HepG2 (cell line): Measurements from ENCODE around the gene PRM2. TPM values are rescaled to one million over a fixed set of nuclear protein-coding genes. Genes with fewer than 3 reads are reported as not detected.

Source experiments
- HES4 ChIP-seq: sonication (generic); formaldehyde crosslinking; IDR thresholded peaks from 2 replicates; pipeline ENCODE4 v1.9.0; 2021; ENCODE audit warnings: mild to moderate bottlenecking, missing genetic modification reagents, borderline replicate concordance
- RFX3 ChIP-seq: IDR thresholded peaks from 2 replicates; pipeline ENCODE4 v1.6.1; 2016; ENCODE audit warnings: missing biosample characterization, missing genetic modification reagents
- TARDBP ChIP-seq: sonication (generic); formaldehyde crosslinking; IDR thresholded peaks from 2 replicates; pipeline ENCODE4 v1.8.0; 2022; ENCODE audit warnings: mild to moderate bottlenecking, missing genetic modification reagents
- ZNF552 ChIP-seq: sonication (generic); formaldehyde crosslinking; IDR thresholded peaks from 2 replicates; pipeline ENCODE4 v1.9.0; 2022; ENCODE audit warnings: missing genetic modification reagents, mild to moderate bottlenecking, borderline replicate concordance
- ZSCAN20 ChIP-seq: sonication (generic); formaldehyde crosslinking; IDR thresholded peaks from 2 replicates; pipeline ENCODE4 v1.4.0; 2020; ENCODE audit warnings: missing genetic modification reagents, mild to moderate bottlenecking, borderline replicate concordance
- ZSCAN25 ChIP-seq: sonication (generic); formaldehyde crosslinking; IDR thresholded peaks from 2 replicates; pipeline ENCODE4 v1.8.0; 2022; ENCODE audit warnings: mild to moderate bottlenecking, missing genetic modification reagents
- polyA plus RNA-seq, 8 experiments: library from polyadenylated mRNA; depleted of rRNA in 3 of 8; stranded (reverse) in 7 of 8; unstranded in 1 of 8; fragments of >200 nt; fragmentation: Illumina TruSeq in 4 of 8; extraction: Trizol in 4 of 8; gene quantifications; 2 replicates each; pipeline versions ENCODE4 v1.2.1 to v1.2.3, GENCODE V29; 2011 to 2016; ENCODE audit warnings: low read depth in 4 of 8, missing spikeins in 1 of 8, mixed read lengths in 1 of 8; ENCODE audit not compliant: insufficient read depth in 1 of 8
- total RNA-seq, 5 experiments: library from RNA; depleted of rRNA; stranded (reverse); fragments of >200 nt; fragmentation: Illumina TruSeq; extraction: Trizol; gene quantifications; 2 replicates each; pipeline ENCODE4 v1.2.3, GENCODE V29; 2016; ENCODE audit warnings: low read depth in 1 of 5
- TF ChIP-seq, protein P1 (sequence below): sonication (generic); formaldehyde crosslinking; IDR thresholded peaks from 2 replicates; pipeline ENCODE4 v1.4.0; 2020; ENCODE audit warnings: missing genetic modification reagents, borderline replicate concordance
- TF ChIP-seq, protein P2 (sequence below): sonication (generic); formaldehyde crosslinking; IDR thresholded peaks from 2 replicates; pipeline ENCODE4 v1.4.0; 2020; ENCODE audit warnings: mild to moderate bottlenecking, missing genetic modification reagents, borderline replicate concordance
- TF ChIP-seq, protein P3 (sequence below): sonication (generic); formaldehyde crosslinking; IDR thresholded peaks from 2 replicates; pipeline ENCODE4 v1.5.1; 2020; ENCODE audit warnings: mild to moderate bottlenecking, missing genetic modification reagents
- TF ChIP-seq, protein P4 (sequence below): sonication (generic); formaldehyde crosslinking; IDR thresholded peaks from 2 replicates; pipeline ENCODE4 v1.5.0; 2020; ENCODE audit warnings: mild to moderate bottlenecking, missing genetic modification reagents
- TF ChIP-seq, protein P5 (sequence below): sonication (generic); formaldehyde crosslinking; IDR thresholded peaks from 2 replicates; pipeline ENCODE4 v1.5.0; 2020; ENCODE audit warnings: missing genetic modification reagents

PRM2 gene
- total and polyA plus RNA-seq, 2 of the 13 experiments (the other 11 are each of a cell fraction or from before 2014, with no cell fraction given): 0.54 TPM; not detected in 1

DNA sequence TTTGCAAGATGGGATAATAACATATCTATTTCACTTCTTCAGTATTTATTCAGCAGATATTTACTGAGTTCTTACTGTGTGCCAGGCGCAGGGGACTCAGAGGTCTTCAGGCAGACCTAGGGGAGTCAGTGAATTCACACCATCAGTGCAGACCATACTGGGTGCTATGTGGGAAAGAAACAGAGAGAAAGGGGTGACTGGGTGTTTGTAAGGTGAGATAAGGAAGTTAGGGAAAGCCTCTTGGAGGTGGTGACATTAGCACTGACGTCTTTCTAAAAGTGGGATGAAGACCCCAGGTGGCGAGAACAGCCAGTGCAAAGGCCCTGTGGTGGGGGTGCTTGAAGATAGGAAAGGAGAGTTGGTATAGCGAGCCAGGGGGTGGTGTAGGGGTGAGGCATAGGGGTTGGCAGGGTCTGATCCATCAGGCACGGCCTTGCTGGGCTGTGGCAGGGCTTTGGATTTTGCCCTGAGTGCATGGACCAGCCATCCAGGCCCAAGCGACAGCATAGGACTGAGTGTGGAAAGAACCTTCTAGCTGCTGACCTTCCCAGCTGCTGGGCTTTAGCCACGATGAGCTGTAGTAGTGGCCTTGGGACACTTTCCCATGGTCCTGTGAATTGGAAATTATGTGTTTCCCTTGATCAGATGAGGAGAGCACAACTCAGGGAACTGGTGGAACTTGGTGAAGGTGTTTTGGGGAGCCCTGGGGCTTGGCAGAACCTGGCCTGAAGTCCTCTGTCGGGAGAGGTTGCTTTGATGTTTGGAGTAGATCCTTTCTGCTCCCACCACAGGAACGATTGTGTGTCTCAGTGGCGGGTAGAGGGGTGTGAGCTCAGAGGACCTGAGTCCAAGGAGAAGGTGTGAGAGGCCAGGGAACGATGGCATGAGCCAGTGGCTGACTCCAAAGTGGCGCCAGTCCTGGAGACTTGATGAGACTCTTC, 16.4 kb downstream of the PRM2 start (continued):
- TF ChIP-seq, protein P1, sequence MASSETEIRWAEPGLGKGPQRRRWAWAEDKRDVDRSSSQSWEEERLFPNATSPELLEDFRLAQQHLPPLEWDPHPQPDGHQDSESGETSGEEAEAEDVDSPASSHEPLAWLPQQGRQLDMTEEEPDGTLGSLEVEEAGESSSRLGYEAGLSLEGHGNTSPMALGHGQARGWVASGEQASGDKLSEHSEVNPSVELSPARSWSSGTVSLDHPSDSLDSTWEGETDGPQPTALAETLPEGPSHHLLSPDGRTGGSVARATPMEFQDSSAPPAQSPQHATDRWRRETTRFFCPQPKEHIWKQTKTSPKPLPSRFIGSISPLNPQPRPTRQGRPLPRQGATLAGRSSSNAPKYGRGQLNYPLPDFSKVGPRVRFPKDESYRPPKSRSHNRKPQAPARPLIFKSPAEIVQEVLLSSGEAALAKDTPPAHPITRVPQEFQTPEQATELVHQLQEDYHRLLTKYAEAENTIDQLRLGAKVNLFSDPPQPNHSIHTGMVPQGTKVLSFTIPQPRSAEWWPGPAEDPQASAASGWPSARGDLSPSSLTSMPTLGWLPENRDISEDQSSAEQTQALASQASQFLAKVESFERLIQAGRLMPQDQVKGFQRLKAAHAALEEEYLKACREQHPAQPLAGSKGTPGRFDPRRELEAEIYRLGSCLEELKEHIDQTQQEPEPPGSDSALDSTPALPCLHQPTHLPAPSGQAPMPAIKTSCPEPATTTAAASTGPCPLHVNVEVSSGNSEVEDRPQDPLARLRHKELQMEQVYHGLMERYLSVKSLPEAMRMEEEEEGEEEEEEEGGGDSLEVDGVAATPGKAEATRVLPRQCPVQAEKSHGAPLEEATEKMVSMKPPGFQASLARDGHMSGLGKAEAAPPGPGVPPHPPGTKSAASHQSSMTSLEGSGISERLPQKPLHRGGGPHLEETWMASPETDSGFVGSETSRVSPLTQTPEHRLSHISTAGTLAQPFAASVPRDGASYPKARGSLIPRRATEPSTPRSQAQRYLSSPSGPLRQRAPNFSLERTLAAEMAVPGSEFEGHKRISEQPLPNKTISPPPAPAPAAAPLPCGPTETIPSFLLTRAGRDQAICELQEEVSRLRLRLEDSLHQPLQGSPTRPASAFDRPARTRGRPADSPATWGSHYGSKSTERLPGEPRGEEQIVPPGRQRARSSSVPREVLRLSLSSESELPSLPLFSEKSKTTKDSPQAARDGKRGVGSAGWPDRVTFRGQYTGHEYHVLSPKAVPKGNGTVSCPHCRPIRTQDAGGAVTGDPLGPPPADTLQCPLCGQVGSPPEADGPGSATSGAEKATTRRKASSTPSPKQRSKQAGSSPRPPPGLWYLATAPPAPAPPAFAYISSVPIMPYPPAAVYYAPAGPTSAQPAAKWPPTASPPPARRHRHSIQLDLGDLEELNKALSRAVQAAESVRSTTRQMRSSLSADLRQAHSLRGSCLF: no peak
- TF ChIP-seq, protein P2, sequence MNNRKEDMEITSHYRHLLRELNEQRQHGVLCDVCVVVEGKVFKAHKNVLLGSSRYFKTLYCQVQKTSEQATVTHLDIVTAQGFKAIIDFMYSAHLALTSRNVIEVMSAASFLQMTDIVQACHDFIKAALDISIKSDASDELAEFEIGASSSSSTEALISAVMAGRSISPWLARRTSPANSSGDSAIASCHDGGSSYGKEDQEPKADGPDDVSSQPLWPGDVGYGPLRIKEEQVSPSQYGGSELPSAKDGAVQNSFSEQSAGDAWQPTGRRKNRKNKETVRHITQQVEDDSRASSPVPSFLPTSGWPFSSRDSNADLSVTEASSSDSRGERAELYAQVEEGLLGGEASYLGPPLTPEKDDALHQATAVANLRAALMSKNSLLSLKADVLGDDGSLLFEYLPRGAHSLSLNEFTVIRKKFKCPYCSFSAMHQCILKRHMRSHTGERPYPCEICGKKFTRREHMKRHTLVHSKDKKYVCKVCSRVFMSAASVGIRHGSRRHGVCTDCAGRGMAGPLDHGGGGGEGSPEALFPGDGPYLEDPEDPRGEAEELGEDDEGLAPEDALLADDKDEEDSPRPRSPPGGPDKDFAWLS (CRISPR knock-in tag): no peak
- TF ChIP-seq, protein P3, sequence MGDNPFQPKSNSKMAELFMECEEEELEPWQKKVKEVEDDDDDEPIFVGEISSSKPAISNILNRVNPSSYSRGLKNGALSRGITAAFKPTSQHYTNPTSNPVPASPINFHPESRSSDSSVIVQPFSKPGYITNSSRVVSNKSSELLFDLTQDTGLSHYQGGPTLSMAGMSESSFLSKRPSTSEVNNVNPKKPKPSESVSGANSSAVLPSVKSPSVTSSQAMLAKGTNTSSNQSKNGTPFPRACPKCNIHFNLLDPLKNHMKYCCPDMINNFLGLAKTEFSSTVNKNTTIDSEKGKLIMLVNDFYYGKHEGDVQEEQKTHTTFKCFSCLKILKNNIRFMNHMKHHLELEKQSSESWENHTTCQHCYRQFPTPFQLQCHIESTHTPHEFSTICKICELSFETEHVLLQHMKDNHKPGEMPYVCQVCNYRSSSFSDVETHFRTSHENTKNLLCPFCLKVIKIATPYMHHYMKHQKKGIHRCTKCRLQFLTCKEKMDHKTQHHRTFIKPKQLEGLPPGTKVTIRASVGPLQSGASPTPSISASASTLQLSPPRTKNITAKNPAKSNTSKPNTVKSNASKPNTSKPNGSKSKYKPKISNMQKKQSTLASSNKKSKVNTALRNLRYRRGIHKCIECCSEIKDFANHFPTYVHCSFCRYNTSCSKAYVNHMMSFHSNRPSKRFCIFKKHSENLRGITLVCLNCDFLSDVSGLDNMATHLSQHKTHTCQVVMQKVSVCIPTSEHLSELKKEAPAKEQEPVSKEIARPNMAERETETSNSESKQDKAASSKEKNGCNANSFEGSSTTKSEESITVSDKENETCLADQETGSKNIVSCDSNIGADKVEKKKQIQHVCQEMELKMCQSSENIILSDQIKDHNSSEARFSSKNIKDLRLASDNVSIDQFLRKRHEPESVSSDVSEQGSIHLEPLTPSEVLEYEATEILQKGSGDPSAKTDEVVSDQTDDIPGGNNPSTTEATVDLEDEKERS (CRISPR knock-in tag): peak; percentile 79; the same call in 1 of the 2 replicates
- no peak for TF ChIP-seq TARDBP (CRISPR knock-in tag)
- TF ChIP-seq, protein P4, sequence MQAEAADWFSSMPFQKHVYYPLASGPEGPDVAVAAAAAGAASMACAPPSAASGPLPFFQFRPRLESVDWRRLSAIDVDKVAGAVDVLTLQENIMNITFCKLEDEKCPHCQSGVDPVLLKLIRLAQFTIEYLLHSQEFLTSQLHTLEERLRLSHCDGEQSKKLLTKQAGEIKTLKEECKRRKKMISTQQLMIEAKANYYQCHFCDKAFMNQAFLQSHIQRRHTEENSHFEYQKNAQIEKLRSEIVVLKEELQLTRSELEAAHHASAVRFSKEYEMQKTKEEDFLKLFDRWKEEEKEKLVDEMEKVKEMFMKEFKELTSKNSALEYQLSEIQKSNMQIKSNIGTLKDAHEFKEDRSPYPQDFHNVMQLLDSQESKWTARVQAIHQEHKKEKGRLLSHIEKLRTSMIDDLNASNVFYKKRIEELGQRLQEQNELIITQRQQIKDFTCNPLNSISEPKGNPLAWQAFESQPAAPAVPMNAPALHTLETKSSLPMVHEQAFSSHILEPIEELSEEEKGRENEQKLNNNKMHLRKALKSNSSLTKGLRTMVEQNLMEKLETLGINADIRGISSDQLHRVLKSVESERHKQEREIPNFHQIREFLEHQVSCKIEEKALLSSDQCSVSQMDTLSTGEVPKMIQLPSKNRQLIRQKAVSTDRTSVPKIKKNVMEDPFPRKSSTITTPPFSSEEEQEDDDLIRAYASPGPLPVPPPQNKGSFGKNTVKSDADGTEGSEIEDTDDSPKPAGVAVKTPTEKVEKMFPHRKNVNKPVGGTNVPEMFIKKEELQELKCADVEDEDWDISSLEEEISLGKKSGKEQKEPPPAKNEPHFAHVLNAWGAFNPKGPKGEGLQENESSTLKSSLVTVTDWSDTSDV: peak; percentile 88; the same call in 1 of the 2 replicates
- TF ChIP-seq ZNF552 (CRISPR knock-in tag): peak; percentile 7; the same call in 1 of the 2 replicates
- TF ChIP-seq ZSCAN20 (CRISPR knock-in tag): no peak
- peak; percentile 98 for TF ChIP-seq ZSCAN25 (CRISPR knock-in tag)
- TF ChIP-seq RFX3 (CRISPR knock-in tag): no peak
- 0 out of 2 replicates have a peak, but pooled peaks have one; percentile 49 for TF ChIP-seq HES4 (CRISPR knock-in tag)
- TF ChIP-seq, protein P5, sequence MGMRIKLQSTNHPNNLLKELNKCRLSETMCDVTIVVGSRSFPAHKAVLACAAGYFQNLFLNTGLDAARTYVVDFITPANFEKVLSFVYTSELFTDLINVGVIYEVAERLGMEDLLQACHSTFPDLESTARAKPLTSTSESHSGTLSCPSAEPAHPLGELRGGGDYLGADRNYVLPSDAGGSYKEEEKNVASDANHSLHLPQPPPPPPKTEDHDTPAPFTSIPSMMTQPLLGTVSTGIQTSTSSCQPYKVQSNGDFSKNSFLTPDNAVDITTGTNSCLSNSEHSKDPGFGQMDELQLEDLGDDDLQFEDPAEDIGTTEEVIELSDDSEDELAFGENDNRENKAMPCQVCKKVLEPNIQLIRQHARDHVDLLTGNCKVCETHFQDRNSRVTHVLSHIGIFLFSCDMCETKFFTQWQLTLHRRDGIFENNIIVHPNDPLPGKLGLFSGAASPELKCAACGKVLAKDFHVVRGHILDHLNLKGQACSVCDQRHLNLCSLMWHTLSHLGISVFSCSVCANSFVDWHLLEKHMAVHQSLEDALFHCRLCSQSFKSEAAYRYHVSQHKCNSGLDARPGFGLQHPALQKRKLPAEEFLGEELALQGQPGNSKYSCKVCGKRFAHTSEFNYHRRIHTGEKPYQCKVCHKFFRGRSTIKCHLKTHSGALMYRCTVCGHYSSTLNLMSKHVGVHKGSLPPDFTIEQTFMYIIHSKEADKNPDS: 0 out of 2 replicates have a peak, but pooled peaks have one; percentile 57
